ENCODE data around the gene ARMC3.
"Not testable (repeated sequence)": the region's sequence is repeated elsewhere in the genome, so short reads cannot be mapped to it uniquely, and the experiment has no call there.

The ARMC3 gene
- long read RNA-seq, donor 1, partial matches to known transcripts: 5 of 5 reads
- long read RNA-seq, donor 1, other reads (novel, unspliced or antisense): 0 of 5 reads
- long read RNA-seq, donor 2: 0 reads
- long read RNA-seq, donor 3: 0 reads
- long read RNA-seq, donor 4, partial matches to known transcripts: 0 of 1 reads
- long read RNA-seq, donor 4, other reads (novel, unspliced or antisense): 0 of 1 reads
- long read RNA-seq, donor 5: 0 reads
- long read RNA-seq, donor 6, partial matches to known transcripts: 0 of 1 reads
- long read RNA-seq, donor 6, other reads (novel, unspliced or antisense): 0 of 1 reads
- long read RNA-seq, donor 7: 0 reads
- long read RNA-seq, donor 8: 0 reads

GRCh38 chr10:22927661-22928403 lies at the start of gene ARMC3:
ARMC3 (plus strand) TSS chr10:22928053; CDS start chr10:22931997, 3,944 bp downstream.
- peak; percentile 84 for DNase-seq

GRCh38 chr10:22891797-22892196 lies 36.1 kb upstream of the ARMC3 start:
- DNase-seq: no peak

GRCh38 chr10:22893781-22894180 lies 34.1 kb upstream of the ARMC3 start:
- no peak for DNase-seq

GRCh38 chr10:22894714-22895113 lies 33.1 kb upstream of the ARMC3 start:
- no peak for DNase-seq

GRCh38 chr10:22895252-22895651 lies 32.6 kb upstream of the ARMC3 start:
- no peak for DNase-seq

- no peak for DNase-seq
Observed at GRCh38 chr10:22897371-22897770, 30.5 kb upstream of the ARMC3 start.

GRCh38 chr10:22899307-22899706 lies 28.5 kb upstream of the ARMC3 start:
- DNase-seq: no peak

GRCh38 chr10:22899775-22900174 lies 28.1 kb upstream of the ARMC3 start:
- DNase-seq: no peak

GRCh38 chr10:22900841-22901601 lies 26.8 kb upstream of the ARMC3 start:
- no peak for DNase-seq

- not testable (repeated sequence) for DNase-seq
Observed at GRCh38 chr10:22902147-22902546, 25.7 kb upstream of the ARMC3 start.

GRCh38 chr10:22903694-22904093 lies 24.2 kb upstream of the ARMC3 start:
- DNase-seq: no peak

GRCh38 chr10:22906767-22907166 lies 21.1 kb upstream of the ARMC3 start:
- DNase-seq: no peak

- DNase-seq: no peak
Observed at GRCh38 chr10:22908837-22909236, 19.0 kb upstream of the ARMC3 start.

- DNase-seq: not testable (repeated sequence)
Observed at GRCh38 chr10:22909673-22910072, 18.2 kb upstream of the ARMC3 start.

GRCh38 chr10:22911067-22911466 lies 16.8 kb upstream of the ARMC3 start:
- no peak for DNase-seq

- peak; percentile 34 for DNase-seq
Observed at GRCh38 chr10:22911889-22912762, 15.7 kb upstream of the ARMC3 start.

- DNase-seq: no peak
Observed at GRCh38 chr10:22912763-22913384, 15.0 kb upstream of the ARMC3 start.

GRCh38 chr10:22913474-22914092 lies 14.3 kb upstream of the ARMC3 start:
- no peak for DNase-seq

- no peak for DNase-seq
Observed at GRCh38 chr10:22915314-22915713, 12.5 kb upstream of the ARMC3 start.

GRCh38 chr10:22925088-22925487 lies 2.8 kb upstream of the ARMC3 start:
- no peak for DNase-seq

GRCh38 chr10:22927166-22927565 lies 687 bp upstream of the ARMC3 start:
- no peak for DNase-seq
